GM18508 (cell line): Measurements from ENCODE around the gene PPM1D.
"Not testable (repeated sequence)": the region's sequence is repeated elsewhere in the genome, so short reads cannot be mapped to it uniquely, and the experiment has no call there.

Source experiments
- ATAC-seq: cut with Tn5 transposase; IDR thresholded peaks from one replicate; pipeline ENCODE4 v1.9.1; 2021; ENCODE audit warnings: moderate number of reproducible peaks; ENCODE audit not compliant: insufficient read depth, unreplicated experiment

Gene PPM1D

DNA sequence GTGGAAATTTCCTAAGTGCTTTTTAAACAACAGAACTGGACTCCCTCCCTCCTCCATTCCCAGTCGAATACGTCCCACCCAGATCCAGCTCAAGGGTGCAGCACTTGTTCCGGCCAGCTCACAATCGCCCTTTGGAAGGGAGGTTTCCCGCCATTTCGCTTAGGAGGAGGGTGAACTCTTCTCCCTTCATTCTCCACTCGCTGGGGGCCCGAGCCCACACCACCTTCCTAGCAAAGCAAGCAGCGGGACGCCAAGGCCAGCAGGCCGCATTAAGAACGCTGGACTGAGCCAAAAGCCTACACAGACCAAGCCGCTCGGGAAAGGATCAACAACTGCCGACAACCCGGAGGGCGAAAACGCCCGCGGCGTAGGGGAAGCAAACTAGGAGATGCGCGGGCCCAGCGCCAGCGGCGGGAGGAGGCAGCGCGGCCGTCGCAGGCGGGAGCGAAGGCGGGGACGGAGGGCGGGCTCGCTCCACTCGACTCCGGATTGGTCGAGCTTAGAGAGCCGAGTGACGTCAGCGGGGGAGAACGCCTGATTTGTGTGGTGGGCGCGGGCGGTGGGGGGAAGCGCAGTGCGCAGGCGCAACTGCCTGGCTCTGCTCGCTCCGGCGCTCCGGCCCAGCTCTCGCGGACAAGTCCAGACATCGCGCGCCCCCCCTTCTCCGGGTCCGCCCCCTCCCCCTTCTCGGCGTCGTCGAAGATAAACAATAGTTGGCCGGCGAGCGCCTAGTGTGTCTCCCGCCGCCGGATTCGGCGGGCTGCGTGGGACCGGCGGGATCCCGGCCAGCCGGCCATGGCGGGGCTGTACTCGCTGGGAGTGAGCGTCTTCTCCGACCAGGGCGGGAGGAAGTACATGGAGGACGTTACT, at the start of gene PPM1D:
TSS of gene PPM1D (plus strand) at position 574 of the 870 bp plus-strand sequence. CDS start at position 796, 222 bp downstream.
- peak; percentile 56 for ATAC-seq

- ATAC-seq = not testable (repeated sequence)
Measured at GRCh38 chr17:60552255-60552654, 47.7 kb upstream of the PPM1D start.

GRCh38 chr17:60554377-60554788, 45.6 kb upstream of the PPM1D start:
- ATAC-seq = no peak

DNA sequence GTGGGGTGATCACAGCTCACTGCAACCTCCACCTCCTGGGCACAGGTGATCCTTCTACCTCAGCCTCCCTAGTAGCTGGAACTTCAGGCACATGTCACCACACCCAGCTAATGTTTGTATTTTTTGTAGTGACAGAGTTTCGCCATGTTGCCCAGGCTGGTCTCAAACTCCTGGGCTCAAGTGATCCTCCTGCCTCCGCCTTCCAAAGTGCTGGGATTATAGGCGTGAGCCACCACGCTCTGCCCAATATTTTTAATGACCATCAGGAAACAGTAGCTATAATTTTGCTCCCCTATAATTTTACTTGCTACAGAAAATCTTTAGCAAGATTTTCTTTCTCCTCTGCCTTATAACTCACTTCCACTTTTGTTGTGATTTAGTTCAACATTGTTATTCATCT, 44.2 kb upstream of the PPM1D start:
- no peak for ATAC-seq

DNA sequence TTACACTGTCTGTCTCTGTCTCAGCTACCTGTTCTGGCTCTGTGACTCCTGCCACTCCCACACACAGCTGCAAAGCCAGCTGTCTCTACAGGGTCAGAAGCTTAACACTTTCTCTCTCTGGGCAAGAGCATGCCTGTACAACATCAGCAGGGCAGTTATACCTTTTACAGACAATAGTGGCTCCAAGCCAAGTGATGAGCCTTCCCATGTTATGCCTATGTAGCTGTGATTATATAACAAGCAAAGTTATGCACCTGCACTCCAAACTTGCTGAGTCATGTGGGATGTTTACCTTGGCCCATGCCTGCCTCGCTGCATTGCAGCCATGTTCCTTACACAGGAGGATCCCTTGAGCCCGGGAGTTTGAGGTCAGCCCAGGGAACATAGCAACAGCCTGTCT, 42.2 kb upstream of the PPM1D start:
- ATAC-seq = no peak

DNA sequence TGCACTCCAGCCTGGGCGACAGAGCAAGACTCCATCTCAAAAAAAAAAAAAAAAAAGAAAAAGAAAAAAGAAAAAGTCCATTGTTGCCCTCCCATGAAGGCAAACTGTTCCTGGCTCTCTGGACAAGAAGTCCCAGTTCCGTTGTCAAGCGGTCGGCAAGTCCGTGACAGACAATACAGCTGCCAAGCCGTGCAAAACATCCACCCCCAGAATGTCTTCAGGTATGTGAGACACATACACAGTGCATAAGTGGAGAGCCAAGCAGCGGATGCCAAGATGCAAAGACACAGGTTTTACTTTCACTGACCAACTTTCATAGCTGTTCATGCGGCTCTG, 40.4 kb upstream of the PPM1D start:
- ATAC-seq = no peak

DNA sequence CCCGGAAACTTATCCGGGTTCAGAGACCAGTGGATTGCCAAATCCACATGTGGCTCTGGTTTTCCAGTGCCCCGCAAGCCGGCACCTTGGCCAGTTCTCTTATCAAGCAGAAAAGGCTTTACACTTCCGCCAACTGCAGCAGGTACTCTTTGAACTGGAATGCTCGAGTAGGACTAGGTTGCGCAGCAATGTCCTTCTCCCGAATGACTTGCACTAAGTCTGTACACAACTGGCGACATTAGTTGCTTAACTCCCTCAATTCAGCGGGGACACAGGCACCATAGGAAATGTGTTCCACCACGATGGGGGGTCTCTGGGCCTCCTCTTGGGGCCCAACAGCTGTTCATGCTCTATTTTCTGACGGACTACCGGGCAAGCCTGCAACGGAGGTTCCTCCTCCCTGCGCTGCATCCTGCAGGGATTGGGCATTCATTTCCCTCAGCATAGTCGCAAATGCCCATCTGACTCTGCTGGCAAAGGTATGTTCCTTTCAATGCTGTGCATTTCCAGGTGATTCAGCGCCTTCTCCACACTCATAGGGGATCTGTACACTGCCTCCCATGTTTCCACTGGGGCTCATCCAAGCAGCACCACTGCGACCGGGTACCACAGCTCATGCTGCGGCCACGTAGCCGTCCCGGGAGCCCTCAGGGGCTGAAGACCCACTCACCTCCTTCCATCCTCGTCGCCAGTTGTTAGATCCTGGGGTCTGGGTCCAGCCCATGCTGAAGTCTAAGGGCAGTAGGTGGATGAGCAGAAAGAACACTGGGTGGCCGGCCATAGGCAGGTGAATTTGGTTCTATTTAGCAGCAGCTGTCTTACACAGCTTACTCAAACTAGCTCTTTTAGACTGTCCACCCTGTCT, 39.8 kb upstream of the PPM1D start:
- ATAC-seq = no peak

- ATAC-seq = no peak
Measured at GRCh38 chr17:60560860-60561257, 39.1 kb upstream of the PPM1D start.

GRCh38 chr17:60562421-60562820, 37.6 kb upstream of the PPM1D start:
- no peak for ATAC-seq

GRCh38 chr17:60563743-60564142, 36.2 kb upstream of the PPM1D start:
- no peak for ATAC-seq

GRCh38 chr17:60565233-60565632, 34.8 kb upstream of the PPM1D start:
- ATAC-seq = no peak

DNA sequence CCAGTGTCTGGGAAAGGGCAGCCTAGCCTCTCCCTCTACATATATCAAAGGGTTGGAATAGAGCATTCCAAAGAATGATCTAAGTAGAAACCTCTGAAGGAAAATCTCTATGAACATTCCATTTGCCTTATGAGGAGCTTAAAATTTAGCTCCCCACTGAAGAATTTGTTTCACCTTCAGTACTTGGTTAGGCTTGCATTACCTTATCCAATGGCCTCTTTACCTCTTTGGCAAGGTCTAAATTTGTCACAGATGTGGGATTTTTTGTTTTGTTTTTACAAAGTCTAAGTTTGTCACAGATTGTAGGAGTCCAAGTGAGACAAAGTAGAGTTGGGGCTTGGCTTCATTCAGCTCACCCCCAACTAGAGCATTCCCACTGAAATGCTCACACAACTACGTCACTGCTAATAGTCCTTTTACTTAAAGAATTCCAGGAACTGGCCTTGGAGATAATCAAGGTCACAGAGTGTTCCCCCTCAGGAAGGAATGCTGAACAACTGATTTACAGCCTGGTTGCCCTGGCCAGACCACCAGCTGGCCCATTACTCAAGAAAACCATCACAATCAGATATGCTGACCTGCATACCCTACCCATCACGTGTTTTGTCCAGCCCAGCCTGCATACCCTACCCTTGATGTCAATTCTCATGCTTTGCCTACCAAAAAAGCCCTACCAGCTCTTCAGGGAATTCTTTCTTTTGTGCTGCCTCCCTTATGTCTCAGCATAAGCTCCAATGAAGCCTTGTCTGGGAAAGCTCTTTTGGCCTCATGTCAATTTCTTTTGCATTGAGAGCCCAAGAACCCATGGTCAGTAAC, 26.5 kb upstream of the PPM1D start:
- ATAC-seq = no peak

DNA sequence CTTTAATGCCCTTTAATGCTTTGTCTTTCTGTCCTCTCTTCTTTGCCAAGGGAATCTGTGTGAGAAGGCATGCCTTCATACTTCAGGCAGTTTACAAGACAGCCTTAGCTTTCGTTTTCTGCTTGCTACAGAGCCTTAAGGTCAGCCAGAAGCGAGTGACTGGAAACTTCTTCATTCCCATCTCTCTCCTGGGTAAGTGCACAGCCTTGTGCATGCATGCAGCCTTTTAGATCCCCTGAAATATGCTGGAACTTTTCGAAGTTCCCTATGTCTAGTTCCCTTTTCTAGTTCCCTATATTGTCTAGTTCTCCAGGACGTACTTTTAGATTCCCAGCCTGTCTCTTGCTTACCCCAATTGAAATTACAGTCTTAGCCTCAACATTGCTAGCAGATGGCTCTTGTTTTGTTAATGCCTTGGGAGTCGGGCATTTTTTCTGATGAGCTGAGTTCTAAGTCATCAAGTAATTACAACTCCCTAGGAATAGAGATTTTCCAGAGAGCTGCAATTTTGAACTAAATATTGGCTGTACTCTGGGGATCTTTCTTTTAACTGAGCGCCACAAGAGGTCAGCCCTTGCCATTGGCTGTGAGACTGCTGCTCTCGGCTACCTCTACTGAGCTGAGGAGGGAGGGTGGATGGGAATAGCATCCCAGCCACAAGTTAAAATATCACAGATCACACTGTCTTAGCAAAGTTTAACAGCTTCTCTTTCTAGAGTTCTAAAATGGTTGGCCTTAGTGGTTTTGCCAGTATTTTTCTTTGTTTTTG, 22.7 kb upstream of the PPM1D start:
- no peak for ATAC-seq

- no peak for ATAC-seq
Measured at GRCh38 chr17:60579090-60579489, 20.9 kb upstream of the PPM1D start.

DNA sequence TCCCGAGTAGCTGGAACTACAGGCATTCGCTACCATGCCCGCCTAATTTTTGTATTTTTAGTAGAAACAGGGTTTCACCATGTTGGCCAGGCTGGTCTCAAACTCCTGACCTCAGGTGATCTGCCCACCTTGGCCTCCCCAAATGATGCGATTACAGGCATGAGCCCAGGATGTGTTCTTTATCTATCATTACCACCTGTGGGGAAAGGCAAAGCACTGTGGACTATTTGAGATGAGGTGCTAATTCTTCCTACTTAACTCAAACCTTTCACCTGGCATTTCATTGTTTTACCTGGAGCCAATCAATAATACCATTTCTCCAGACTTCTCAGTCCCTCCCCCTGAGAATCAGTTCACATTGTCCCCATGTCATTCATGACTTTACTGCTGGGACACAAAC, 20.4 kb upstream of the PPM1D start:
- ATAC-seq = no peak

- no peak for ATAC-seq
Measured at GRCh38 chr17:60583008-60583407, 17.0 kb upstream of the PPM1D start.

DNA sequence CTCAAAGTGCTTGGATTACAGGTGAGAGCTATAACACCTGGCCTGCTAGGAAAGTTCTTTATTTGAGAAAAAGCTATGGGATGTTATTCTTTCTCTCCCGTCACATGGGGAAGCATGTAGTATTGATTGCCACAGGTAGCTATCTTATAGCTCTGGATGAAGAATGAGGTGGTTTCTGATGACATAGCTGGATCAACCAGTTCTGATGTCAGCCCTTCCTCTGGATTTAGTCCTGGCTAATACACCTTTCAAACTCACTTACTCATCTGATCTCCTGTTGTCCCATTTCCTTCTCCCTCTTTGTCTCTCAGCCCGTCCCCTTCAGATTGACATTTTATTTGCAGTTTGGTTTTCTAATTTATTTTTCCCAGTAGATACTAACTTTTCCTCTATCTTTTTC, 14.1 kb upstream of the PPM1D start:
- no peak for ATAC-seq

GRCh38 chr17:60586288-60586974, 13.6 kb upstream of the PPM1D start:
- ATAC-seq = no peak

GRCh38 chr17:60590070-60590469, 9.9 kb upstream of the PPM1D start:
- no peak for ATAC-seq
